Activated CD8-positive, alpha-beta memory T cell treated with anti-CD3 and anti-CD28 coated beads, Interleukin-2, amount 50 U/mL, for 1 hour (primary cell): ENCODE measurements around the gene ORM1.

Experiments used
- DNase-seq: peaks from one replicate; pipeline ENCODE4 v3.0.0-alpha.2; 2020; ENCODE audit errors: extremely low read depth

ORM1 gene

DNA sequence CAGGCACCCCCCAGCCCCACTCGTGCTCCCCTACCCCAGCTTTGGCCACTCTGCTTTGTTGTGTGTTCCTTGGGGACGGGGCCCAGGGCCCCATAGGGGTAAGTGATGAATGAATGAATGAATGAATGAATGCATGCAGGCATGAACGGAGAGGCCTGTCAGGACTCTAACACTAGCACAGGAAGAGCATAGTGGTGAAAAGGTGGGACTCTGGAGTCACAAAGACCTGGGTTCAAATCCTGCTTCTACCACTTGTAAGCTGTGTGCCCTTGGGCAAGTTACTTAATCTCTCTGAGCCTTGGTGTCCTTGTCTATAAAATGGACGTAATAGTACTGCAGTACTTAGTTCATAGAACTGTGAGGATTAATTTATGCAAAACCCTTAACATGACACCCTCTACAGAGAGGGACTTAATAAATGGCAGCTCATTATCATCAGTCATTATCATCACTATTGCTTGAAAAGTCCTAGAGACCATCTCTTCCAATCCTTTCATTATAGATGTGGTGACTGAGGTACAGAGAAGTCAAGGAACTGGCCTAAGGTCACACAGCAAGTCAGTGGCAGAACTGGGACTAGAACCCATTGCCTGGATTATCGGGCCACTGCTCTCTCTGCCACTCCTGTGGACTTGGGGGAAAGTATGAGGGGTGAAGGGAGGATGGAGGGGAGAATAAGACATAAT, 20.0 kb downstream of the ORM1 start:
- DNase-seq, result no peak

DNA sequence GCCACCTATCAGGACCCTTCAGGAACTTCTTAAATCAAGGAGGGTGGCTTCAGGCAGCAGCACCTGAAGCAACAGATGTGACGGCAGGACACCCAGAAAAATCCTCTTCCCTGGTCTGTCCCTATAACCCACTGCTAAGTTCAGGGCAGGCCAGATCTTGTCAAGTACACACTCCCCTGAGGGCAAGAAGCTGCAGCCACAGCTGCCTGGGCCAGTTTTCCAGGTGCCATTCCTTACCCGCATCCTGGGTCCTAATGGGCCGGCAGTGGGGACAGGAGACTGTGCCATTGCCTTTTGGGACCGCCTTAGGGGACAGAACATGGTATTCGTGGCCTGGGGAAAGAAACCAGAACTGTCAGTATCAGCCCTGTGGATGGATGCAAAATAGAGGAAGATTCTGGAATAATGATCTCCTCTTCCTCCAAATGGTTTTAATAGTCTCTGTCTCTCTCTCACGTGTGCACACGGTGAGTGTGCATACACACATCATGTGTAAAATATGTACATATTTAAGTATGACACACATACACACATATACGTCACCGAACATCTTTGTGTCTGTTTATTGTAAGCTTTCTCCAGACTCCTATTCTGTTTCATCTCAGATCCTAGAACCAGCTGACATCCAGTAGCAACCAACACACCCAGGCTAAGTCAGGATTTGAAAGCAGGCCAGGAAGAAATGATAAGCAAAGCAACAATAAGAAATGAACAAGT, 20.7 kb downstream of the ORM1 start:
- no peak for DNase-seq

DNA sequence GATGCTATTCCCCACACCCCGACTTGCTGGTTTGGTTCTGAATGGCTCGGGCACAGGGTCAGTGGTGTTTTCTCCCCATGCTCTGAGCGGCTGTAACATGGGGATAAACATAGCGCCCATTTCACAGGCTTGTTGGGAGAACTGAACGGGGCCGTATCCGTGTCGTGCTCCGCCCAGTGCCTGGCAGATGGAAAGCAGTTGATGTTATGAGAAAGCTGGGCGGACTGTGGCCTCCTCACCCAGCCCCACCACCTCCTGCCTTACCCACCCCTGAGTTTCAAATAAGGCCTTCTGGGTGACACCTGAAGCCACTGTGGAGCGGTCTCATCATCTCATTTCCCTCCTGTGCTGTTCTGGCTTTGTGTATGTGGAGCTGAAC, 21.3 kb downstream of the ORM1 start:
- no peak for DNase-seq

DNA sequence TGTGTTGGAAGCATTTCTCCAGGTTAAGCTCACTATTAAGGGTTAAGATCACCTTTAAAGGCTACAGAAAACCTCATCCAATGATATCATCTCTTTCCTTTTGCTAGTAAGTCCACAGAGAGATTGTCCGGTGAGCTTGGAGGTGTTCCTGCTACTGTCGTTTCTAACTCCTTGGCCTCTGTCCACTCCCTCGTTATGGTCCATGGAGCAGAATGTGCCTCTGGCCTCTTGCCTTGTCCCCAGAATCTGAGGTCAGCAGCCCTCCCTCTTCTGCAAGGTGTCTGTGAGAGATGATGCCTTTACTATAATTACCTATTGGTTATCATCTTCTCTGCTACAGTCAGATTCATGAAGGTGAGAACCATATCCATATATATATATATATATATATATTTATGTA, 21.8 kb downstream of the ORM1 start:
- no peak for DNase-seq

DNA sequence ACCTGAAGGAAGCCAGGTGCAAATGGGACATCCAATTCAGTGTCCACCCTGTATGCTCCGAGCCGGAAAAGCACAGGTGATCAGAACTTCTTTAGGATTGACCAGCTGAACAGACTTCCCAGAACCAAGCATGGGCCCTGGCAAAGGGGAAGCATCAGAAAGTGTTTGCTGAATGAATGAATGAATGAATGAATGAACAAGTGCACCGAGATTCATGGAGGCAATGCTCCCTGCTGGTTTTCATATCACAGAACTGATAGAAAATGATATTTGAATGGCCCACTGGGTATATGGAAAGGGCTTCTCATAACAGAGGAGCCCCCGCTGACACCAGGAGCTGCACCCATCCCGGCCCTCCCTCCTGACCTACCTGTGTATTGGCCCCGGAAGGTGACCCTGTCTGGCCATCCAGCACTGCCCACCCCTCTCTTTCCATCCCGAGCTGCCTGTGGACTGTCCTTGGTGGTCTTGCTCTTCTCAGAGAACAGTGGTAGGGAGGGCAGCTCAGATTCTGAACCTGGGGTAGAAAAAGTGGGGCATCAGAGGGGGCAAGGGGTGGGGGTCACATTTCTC, 22.7 kb downstream of the ORM1 start:
- no peak for DNase-seq

DNA sequence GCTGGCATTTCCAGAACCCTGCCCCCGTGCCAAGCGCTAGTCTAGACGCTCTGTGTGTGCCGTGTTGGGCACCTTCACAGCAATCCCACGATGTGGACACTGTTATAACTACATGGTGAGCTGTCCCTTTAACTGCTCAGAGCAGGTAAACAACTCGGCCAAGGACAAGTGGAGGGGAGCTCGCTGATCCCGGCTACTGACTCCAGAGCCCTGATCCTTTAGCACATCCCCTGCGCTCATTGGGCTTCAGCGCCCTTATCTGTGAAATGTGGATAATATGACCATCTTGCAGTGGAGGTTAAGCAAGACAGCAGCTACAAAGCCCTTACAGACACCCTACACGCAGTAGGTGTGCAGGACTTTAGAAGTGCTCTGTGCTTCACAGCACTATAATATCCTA, 23.2 kb downstream of the ORM1 start:
- DNase-seq, result no peak

DNA sequence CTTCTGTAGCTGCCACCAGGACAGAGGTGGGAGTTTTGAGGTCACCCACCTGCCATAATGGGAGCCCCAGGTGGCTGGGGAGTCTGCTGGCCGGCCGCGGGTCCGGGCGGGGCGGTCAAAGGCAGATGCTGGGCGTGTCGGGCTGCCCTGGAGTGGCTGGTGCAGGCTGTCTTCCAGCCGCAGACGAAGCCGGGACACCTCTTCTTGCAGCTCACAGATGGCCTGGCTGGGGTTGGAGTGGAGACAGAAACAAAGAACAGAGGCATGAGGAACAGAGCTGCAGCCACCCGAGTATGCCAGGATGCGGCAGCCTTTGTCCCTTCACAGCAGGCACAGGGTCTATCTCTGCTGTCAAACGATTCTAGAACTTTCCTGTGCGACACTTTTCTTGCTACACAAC, 24.8 kb downstream of the ORM1 start:
- DNase-seq, result no peak

DNA sequence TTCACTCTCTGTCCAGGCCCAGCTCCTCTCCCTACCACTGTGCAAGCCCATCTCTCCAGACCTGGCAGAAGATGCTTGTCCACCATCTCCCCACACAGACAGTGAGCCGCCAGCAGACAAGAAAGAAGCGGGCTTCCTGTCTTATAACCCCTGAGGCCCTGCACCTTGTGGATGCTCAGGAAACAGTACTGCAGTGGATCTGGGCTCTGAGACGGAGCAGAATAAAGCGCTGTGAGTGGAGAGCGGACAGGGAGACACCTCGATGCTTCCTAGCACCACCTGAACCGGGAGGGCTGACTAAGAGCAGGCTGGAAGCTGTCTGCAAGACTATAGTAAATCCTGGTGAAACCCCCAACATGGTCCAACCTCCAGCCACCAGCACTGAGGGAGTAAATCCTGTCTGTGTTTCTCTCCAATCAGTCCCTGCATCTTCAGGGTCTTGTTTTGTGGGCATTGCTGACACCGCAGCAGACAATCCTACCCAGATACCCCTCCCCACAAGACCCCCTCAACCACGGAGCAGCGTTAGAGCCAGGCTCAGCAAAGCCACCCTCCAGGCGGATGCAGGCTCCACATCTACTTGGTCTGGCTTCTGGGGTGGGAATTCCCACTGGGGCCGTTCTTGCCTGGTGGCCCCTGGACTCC, 25.5 kb downstream of the ORM1 start:
- no peak for DNase-seq

DNA sequence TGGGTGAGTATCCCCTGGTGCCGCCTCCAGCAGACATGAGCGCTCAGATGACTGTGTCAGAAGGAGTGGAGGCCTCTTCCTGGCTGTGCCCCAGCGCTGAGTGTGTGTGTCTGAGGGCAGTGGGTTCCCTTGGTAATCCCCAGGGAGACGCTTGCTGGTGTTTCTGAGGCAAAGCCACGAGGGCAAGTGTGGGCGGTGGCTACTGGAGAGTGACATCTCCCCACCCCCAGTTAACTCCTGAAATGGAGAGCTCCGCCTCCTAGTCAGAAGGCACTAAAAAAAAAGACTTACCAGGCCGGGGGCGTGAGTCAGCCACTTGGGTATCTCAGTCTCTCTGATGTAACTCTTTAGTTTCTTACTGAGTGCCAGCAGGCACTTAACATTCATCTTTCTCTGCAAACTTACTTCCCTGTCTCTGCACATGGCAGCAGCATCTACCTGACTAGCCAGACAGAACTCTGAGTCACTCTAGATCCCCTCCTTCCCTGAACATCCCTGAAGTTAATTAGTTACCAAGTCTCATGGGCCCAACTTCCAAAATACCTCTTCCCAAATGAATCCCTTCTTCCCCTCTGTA, 26.1 kb downstream of the ORM1 start:
- no peak for DNase-seq

DNA sequence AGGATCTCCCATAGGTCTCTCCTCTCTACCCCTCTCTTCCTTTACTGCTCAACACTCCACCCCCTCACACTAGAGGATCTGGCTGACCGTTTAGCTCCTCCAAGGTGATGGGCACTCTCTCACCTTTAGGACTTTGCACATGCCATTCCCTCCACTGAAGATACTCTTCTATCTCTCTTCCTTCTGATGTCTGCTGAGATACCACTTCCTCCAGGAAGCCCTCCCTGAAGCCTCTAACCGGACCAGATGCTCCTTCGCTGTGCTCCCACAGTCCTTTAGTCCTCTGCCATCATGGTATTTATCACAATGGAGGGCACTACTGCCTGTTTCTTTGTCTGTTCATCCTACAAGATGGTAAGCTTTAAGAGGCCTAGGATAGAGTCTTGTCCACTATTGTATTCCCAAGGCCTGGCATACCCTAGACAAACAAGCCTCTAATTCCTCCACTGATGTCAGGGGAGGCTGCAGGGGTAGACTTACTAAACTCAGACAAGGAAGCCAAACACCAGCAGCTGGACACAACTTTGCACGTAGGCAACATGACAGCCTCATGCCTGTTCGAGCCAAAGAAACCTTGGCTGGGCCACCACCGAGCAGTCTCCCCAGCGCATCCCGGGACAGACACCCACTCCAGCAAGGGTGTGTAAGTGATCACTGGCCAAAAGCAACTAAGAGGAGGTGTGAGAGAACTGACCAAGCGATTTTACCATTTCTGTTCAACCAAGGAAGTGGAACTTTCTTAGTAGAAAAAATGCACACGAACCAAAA, 27.0 kb downstream of the ORM1 start:
- DNase-seq, result no peak

DNA sequence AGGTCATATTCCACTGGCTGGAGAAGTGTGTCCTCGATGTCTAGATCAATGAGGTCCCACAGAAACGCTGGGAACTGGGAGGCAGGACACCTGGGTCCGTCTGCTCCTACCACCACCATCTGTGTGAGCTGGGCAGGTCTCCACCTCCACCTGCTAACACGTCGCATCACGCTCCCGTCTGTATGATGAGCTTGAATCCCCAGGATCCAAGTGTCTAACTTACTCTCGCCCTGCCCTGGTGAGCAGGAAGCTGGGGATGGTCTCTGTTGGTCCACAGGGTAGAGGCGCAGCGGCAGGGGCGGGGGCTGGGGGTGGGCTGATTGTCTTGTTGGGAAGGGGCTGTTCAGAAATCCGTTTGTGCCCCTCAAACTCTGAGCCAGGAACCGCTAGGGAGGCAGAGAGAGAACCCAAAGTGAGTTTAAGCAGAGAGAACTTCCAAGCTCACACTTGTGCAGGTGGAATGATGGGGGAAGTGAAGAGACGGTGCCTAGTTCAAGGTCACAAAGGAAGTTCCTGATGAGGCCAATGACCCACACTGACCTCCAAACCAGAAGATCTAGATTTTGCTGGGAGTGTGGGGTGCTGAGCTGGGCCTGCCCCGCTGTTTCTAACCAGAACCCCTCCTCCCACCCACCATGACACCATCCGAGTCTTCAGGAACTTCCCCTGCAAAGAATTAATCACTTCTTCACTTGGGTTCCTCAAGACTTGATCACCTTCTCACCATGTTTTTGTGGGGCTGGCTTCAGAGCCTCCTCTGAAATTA, 27.9 kb downstream of the ORM1 start:
- DNase-seq, result no peak

DNA sequence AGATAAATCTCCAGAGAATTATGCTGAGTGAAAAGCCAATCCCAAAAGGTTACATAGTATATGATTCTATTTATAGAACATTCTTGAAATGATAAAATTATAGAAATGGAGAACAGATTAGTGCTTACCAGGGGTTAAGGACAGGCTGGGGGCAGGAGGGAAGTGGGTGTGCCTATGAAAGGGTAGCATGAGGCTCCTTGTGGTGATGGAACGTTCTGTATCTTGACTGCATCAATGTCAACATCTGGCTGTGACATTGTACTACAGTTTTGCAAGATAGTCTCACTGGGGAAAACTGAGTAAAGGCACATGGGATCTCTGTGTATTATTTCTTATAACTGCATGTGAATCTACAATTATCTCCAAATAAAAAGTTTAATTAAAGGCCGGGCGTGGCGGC, 29.0 kb downstream of the ORM1 start:
- no peak for DNase-seq

DNA sequence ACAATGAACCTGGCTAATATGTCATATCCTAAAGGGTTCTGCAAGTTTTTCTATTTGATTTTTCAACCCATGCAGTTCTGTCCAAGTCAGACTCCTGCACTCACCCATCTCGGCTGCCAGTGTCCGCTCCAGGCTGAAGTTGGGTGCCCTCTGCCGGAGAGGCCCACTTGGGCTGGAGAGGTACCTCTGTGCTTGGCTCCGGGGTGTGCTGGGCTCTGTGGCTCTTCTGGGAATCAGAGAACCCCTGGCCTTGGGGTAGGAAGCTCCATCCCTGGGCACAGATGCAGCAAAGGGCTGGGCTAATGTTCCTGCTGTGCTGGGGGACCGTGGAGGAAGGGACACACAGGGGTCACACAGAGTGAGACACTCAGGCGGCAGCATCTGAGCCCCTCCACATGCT, 32.9 kb downstream of the ORM1 start:
- DNase-seq, result no peak

DNA sequence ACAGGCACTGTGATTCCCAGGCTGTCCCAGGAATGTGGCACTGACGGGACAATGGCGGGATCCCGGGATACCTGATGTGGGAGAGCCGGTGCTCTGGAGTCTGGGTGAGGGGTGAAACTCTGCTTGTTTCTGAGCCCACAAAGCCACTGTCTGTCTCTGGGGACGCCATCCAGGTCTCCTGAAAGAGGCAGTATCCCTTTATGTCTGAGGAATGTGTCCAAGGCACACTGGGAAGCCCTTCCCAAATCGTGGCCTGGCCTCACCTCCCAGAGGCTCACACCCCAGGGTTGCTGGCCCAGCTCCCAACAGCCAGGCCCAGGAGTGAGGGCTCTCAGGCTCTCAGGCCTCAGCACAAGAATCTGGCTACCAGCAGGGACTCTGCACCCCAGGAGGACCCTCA, 33.9 kb downstream of the ORM1 start:
- DNase-seq, result no peak

DNA sequence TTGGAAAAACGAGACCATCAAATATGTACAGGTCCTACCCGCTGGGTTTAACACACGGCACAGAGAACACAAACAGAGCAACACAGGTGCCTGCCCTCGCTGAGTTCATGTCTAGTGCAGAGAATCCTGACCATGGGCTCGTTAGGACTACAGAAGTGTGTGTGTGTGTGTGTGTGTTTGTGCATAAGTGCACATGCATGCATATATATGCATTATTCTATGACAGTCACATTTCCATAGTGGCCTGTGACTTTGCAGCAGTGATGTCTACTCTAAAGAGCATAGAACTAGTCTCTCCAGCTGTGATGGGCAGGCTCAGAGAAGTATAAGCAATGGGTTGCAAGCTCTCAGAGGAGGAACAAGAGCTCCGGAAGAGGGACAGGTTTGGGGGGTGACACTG, 34.5 kb downstream of the ORM1 start:
- no peak for DNase-seq

DNA sequence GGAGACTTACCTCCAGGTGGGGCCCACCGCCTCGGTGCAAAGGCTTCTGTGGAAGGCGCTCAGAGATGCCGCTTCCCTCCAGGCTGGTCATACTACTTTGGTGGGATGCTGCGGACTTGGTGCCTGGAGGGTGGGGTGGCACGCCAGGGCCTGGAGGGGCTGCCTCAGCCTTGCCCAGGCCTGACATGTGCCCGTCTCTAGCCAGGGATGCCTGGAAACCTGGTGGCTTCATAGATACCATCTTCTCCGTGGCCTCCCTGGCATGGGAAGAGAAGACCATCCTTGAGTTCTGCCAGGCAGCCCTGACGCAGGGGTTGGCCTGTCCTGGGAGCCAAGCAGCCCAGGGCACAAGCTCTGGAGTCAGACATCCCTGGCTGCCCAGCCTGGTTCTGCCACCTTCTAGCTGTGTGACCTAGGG, 35.0 kb downstream of the ORM1 start:
- DNase-seq, result no peak

DNA sequence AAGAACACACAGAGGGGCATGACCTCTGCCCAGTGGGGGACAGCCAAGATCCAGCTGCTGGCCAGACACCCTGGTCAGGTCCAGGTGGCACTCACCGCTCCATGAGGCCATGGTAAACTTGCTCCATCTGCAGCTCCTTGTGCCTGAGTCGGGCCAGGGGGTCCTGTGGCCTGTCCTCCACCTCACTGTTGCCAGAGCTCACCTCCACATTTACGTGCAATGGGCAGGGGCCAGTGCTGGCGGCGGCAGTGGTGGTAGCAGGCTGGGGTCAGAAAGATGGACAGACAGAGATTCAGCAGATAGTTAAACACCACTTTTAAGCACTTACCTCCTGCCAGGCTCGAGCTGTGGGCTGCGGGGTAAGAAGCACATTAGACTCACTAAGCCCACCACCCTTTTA, 36.9 kb downstream of the ORM1 start:
- no peak for DNase-seq

DNA sequence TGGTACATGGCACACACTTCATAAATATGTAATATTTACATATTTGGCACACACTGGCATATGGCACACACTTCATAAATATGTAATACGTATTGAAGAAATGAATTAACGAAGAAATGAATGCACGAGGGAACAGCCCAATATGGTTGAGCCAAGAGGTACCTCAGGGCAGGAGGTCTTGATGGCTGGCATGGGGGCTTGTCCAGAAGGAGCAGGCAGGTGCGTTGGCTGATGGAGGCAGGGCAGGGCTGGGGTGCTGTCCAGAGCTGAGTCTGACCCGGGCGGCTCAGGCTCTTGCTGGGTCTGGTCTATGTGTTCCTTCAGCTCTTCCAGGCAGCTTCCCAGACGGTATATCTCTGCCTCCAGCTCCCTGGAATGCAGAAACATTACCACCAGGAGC, 38.6 kb downstream of the ORM1 start:
- DNase-seq, result no peak

DNA sequence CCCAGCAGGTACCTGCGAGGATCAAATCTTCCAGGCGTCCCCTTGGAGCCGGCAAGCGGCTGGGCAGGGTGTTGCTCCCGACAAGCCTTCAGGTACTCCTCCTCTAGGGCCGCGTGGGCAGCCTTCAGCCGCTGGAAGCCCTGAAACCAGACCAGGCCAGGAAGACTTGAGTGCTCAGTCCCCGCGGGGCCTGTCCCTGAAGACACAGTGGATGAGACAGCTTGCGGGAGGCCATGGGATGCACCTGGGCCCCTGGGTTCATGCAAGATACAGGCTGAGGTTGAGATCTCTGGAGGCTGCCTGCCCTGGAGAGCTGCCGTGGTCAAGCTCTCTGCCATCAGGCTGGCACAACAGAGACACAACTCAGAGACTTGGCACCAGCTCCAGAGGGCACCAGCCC, 39.5 kb downstream of the ORM1 start:
- no peak for DNase-seq

DNA sequence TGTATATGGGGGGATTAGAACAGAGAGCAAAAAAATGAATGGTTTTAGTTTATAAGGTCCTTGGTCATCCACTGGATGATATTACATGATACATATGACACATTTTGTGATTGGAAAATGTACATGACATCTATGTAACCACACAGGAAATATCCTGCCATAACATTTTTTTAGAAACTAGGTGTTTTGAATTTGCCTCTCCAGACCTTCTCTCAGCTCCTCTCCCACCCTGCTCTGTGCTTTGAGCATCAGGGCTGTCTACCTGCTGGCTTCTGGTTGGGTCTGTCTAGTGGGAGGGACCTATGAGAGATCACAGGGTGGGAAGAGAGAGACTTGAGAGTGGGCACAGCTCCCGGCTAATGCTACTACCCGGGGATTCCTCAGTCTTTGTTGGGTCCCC, 40.5 kb downstream of the ORM1 start:
- DNase-seq, result no peak
